HUES48 (cell line): ENCODE results near the gene FANCL.
"Not testable (repeated sequence)": the region's sequence is repeated elsewhere in the genome, so short reads cannot be mapped to it uniquely, and the experiment has no call there.

ENCODE experiments used
- H3K27ac ChIP-seq: one replicate; pipeline ENCODE4 v1.7.0; 2013; ENCODE audit warnings: low read depth, low read length, inconsistent platforms
- H3K27me3 ChIP-seq: 2 replicates; pipeline ENCODE4 v1.6.1; 2013; ENCODE audit warnings: mild to moderate bottlenecking, low read length; ENCODE audit not compliant: control insufficient read depth, insufficient read depth
- H3K36me3 ChIP-seq: 2 replicates; pipeline ENCODE4 v1.6.1; 2013; ENCODE audit warnings: low read length; ENCODE audit not compliant: control insufficient read depth, insufficient read depth
- H3K4me1 ChIP-seq: 2 replicates; pipeline ENCODE4 v1.6.1; 2013; ENCODE audit warnings: mild to moderate bottlenecking, low read length; ENCODE audit not compliant: control insufficient read depth, insufficient read depth
- H3K4me3 ChIP-seq: 2 replicates; pipeline ENCODE4 v1.5.1; 2013; ENCODE audit warnings: mild to moderate bottlenecking, low read depth, low read length
- H3K9ac ChIP-seq: 2 replicates; pipeline ENCODE4 v1.6.1; 2013; ENCODE audit warnings: mild to moderate bottlenecking, low read depth, low read length, moderate library complexity
- H3K9me3 ChIP-seq: 2 replicates; pipeline ENCODE4 v1.6.1; 2013; ENCODE audit warnings: low read length; ENCODE audit not compliant: control insufficient read depth, insufficient read depth

Gene FANCL

DNA sequence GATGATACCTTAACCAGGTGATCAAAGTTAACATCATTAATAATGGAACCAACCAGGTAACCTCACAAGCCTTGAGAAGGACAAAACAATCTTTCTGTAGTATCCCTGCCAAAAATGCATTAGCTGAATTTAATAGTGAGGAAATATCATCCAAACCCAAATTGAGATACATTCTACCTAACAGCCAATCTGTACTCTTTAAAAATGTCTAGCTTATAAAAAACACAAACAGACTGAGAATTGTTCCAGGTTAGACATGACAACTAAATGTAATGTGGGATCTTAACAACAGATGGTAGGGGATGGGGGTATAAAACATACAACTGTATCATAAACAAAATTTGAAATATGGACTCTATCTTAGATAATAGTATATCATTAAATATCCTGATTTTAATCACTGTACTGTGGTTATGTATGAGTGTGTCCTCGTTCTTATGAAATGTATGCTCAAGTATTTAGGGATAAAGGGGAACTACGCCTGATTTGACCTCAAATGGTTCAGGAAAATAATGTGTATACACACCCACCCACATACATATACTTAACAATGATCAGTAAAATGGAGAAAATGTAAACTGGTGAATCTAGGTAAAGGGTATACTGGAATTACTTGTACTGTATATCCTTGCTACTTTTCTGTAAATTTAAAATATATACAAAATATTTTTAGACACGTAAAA lies 1.7 kb downstream of the FANCL start:
- Histone ChIP-seq H3K27ac (no peak overlapping the region), H3K36me3 (no peaks in the 10 kb centered on the region), H3K9ac (no peak overlapping the region), H3K4me3 (peak overlapping the region; percentile 87), H3K9me3 (no peaks in the 10 kb centered on the region), H3K4me1 (peaks cover 68% of the 10 kb centered on the region), H3K27me3 (no peaks in the 10 kb centered on the region)

DNA sequence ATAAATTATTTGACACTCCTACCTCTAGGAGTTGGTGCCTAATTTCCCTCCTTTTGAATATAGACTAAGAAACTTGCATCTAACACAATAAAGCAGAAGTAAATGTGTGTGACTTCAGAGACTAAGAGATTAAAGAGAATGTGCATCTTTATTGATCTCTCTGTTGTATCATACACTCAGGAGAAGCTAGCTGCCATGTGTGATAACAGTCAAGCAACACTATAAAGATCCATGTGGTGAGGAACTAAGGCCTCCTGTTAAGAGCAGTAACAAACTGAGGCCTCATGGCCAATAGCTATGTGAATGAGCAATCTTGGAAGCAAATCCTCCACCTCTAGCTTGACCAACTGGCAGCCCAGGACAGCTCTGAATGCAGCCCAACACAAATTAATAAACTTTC lies 3.4 kb downstream of the FANCL start:
- H3K9me3 ChIP-seq: no peaks in the 10 kb centered on the region
- H3K27me3 ChIP-seq: no peaks in the 10 kb centered on the region
- peaks cover 81% of the 10 kb centered on the region for H3K4me1 ChIP-seq
- peak overlapping the region; percentile 44 for H3K27ac ChIP-seq
- peak overlapping the region; percentile 87; the same call in 1 of the 2 replicates for H3K4me3 ChIP-seq
- H3K36me3 ChIP-seq: no peaks in the 10 kb centered on the region
- H3K9ac ChIP-seq: no peak overlapping the region

DNA sequence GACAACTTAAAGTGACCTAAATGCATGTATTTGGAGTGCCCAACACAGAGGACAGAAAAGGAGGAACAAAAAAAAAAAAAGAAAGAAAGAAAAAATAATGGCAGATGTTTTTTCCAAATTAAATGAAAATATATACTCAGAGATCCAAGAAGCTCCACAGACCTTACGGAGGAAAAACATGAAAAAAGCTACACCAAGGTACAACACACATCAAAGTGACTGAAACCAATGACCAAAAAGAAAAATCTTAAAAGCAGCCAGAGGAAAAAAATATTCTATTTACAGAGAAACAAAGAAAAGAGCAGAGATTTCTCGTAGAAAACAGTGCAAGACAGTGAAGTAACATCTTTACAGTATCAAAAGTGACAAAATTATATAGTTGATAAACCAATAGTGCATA lies 5.1 kb downstream of the FANCL start:
- Histone ChIP-seq H3K27ac (no peak overlapping the region), H3K9me3 (no peaks in the 10 kb centered on the region), H3K4me1 (peaks cover 77% of the 10 kb centered on the region), H3K4me3 (0 out of 2 replicates have a peak overlapping the region, but pooled peaks have one; percentile 32), H3K27me3 (no peaks in the 10 kb centered on the region), H3K9ac (no peak overlapping the region), H3K36me3 (no peaks in the 10 kb centered on the region; the same call in 1 of the 2 replicates)

DNA sequence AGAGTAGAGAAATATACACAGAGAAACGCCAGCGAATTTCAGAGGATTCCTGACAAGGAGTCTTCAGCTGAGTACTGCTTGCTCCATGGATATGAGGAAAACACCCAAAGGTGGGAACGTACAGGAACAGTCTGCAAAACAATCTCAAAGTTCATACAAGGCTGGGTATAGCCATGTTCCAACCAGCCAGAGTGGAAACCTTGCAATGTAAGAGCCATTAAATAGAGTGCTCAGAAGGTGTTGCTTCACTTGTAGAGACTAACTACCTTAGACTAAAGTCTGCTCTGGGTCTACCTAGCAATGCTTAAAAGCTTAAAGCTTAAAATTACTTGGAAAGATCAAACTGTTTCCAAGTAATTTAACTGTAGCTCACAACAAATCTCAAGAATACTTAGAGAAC lies 6.0 kb downstream of the FANCL start:
- H3K27ac ChIP-seq: no peak overlapping the region

DNA sequence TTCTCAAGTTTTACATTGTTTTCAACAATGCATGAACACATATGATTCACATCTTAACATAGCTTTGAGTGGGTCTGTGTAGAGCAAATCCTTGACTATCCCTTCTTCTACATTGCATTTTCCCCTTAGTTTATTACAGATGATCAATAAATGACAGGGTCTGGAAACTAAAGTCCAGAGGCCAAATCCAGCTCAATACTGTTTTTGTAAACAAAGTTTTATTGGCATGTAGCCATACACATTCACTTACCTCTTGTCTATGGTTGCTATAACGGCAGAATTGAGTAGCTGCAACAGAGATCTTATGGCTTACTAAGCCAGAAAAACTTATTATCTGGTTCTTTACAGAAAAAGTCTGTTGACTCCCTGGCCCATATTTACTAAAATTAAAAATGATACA lies 12.8 kb downstream of the FANCL start:
- H3K36me3 ChIP-seq: peaks cover 51% of the 10 kb centered on the region
- H3K4me1 ChIP-seq: peaks cover 14% of the 10 kb centered on the region
- H3K9me3 ChIP-seq: no peaks in the 10 kb centered on the region
- no peak overlapping the region for H3K27ac ChIP-seq
- no peak overlapping the region for H3K4me3 ChIP-seq
- no peaks in the 10 kb centered on the region for H3K27me3 ChIP-seq
- H3K9ac ChIP-seq: no peak overlapping the region

More for the DNA sequence above, 6.0 kb downstream of the FANCL start:
- Histone ChIP-seq H3K9me3 (no peaks in the 10 kb centered on the region), H3K4me3 (no peak overlapping the region), H3K27me3 (no peaks in the 10 kb centered on the region), H3K9ac (no peak overlapping the region), H3K4me1 (peaks cover 77% of the 10 kb centered on the region), H3K36me3 (no peaks in the 10 kb centered on the region; the same call in 1 of the 2 replicates)

DNA sequence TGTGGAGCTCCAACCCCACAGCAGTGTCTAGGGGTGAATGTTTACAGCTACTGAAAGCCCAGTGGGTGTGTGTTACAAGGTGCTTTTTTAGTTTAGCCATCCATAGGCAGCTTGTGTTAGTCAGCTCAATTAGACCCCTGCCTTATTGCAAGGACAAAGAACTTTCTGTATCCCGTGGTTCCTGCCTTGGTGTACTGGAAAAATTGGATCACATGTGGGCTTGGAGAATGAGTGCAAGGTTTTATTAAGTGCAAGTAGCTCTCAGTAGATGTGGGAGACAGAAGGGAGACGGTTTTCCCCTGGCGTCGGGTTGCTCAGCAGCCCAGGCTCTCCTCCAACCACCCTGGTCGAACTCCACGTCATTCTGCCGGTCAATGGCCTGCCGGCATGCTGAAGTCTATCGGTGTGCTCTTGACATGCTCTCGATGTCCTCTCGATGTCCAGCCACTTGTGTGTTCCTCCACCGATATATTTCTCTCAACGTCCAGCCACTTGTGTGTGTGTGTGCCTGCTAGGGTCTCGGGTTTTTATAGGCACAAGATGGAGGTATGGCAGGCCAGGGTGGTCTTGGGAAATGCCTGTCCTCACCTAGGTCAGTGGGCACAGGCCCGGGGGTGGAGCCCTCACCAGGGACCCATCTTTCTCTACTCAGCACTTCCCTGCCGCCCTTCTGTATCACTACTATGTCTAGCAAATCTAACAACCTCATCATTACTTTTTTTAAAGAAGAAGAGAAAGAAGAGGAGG lies 13.8 kb downstream of the FANCL start:
- Histone ChIP-seq H3K9ac (no peak overlapping the region), H3K27ac (no peak overlapping the region), H3K4me3 (no peak overlapping the region), H3K4me1 (peaks cover 11% of the 10 kb centered on the region; the same call in 1 of the 2 replicates), H3K36me3 (peaks cover 52% of the 10 kb centered on the region), H3K27me3 (no peaks in the 10 kb centered on the region), H3K9me3 (no peaks in the 10 kb centered on the region)

DNA sequence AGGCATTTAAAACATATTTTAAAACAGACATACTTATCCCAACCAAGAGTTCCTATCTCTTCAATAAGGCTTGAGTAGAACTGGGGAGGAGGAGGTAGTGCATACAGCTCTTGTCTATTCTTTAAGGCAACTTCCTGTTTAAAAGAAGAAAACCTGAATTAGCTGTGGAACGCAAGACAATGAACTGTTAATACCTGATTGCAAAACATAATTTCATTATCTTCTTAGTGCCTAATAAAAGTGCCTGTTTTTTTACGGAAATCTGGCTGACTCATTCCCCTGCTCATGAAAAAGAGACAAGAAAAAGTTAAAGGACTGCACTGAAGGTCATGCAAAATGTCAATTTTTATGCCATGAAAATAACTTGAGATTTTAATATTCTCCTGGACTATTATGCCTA lies 19.2 kb downstream of the FANCL start:
- Histone ChIP-seq H3K4me1 (peaks cover 4% of the 10 kb centered on the region; the same call in 1 of the 2 replicates), H3K27me3 (no peaks in the 10 kb centered on the region), H3K4me3 (no peak overlapping the region), H3K9me3 (no peaks in the 10 kb centered on the region), H3K9ac (no peak overlapping the region), H3K36me3 (peaks cover 70% of the 10 kb centered on the region), H3K27ac (no peak overlapping the region)

DNA sequence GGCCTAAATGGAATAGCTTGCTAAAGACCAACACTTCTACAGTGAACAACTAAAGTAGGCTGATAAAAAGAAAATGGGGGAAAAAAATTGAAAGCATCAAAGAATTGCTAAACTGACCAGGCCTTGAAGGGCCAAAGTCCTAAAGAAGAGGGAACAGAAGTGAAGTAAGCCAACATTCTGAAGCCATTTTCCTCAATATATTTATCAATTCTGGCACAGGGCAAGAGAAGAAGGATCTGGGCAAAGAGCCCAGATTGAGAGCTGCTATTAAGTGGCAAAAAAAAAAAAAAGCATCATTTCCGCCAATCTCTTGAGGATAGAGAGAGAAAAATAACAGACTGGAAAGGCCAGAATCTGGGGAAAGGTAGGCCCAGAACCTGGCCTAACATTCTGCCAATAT lies 25.7 kb downstream of the FANCL start:
- Histone ChIP-seq H3K36me3 (peaks cover 89% of the 10 kb centered on the region), H3K4me3 (no peak overlapping the region), H3K27me3 (no peaks in the 10 kb centered on the region), H3K27ac (no peak overlapping the region), H3K9ac (no peak overlapping the region), H3K4me1 (no peaks in the 10 kb centered on the region), H3K9me3 (peaks cover 13% of the 10 kb centered on the region)

DNA sequence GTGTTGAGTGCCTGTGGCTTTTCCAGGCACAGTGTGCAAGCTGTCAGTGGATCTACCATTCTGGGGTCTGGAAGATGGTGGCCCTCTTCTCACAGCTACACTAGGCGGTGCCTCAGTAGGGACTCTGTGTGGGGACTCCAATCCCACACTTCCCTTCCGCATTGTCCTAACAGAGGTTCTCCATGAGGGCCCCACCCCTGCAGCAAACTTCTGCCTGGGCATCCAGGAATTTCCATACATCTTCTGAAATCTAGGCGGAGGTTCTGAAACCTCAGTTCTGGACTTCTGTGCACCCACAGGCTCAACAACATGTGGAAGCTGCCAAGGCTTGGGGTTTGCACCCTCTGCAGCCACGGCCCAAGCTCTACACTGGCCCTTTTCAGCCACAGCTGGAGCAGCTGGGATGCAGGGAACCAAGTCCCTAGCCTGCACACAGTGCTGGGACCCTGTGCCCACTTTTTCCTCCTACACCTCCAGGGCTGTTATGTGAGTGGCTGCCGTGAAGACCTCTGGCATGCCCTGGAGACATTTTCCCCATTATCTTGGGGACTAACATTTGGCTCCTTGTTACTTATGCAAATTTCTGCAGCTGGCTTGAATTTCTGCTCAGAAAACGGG lies 30.1 kb downstream of the FANCL start:
- not testable (repeated sequence) for H3K27ac ChIP-seq, H3K27me3 ChIP-seq, H3K4me3 ChIP-seq, H3K9ac ChIP-seq
- peaks cover 23% of the 10 kb centered on the region for H3K4me1 ChIP-seq
- H3K36me3 ChIP-seq: peaks cover 68% of the 10 kb centered on the region
- H3K9me3 ChIP-seq: peaks cover 13% of the 10 kb centered on the region

DNA sequence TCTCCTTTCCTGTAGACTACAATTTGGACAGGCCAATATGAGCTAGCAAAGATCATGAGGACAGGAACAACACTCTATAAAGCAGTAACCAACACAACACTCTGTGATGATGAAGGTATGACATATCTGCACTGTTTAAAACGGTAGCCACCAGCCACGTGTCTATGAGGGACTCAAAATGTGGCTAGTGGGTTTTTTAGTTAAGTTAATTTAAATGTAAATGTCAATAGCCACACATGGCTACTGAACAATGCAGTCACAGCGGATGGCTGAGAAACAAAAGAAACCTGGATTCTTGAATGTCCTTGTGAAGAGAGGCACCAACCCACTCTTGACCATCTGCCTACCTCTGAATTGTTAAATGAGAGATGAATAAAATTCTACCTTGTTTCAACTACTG lies 33.9 kb downstream of the FANCL start:
- H3K27me3 ChIP-seq: no peaks in the 10 kb centered on the region
- peaks cover 4% of the 10 kb centered on the region for H3K9me3 ChIP-seq
- H3K27ac ChIP-seq: peak overlapping the region; percentile 74
- H3K9ac ChIP-seq: no peak overlapping the region; the same call in 1 of the 2 replicates
- 0 out of 2 replicates have a peak overlapping the region, but pooled peaks have one; percentile 2 for H3K4me3 ChIP-seq
- H3K36me3 ChIP-seq: peaks cover 60% of the 10 kb centered on the region
- peaks cover 23% of the 10 kb centered on the region for H3K4me1 ChIP-seq

DNA sequence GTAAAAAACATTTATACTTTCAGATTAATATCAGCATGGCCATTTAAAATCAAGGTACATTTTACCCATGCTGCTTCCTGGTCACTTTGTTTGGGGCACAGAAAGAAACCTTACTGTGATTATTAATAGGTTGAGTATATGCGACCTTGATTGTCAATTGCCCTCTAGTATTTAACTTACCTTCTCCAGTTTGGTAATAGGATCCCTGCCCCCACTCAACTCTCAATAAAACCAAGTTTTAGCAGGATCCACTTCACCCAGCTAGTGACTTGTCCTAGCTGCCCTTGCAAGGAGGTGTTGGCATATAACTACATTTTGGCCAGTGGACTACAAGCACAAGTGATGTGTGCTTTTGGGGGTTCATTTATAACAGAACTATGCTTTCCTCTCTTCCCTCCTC lies 34.3 kb downstream of the FANCL start:
- Histone ChIP-seq H3K9me3 (peaks cover 4% of the 10 kb centered on the region), H3K36me3 (peaks cover 62% of the 10 kb centered on the region), H3K4me1 (peaks cover 23% of the 10 kb centered on the region), H3K27ac (peak overlapping the region; percentile 74), H3K9ac (no peak overlapping the region; the same call in 1 of the 2 replicates), H3K27me3 (no peaks in the 10 kb centered on the region), H3K4me3 (0 out of 2 replicates have a peak overlapping the region, but pooled peaks have one; percentile 2)
